IPS-NIHi7 (cell line): ENCODE measurements around the gene SYT1.
"Not testable (repeated sequence)": the region's sequence is repeated elsewhere in the genome, so short reads cannot be mapped to it uniquely, and the experiment has no call there.

Source experiments
- DNase-seq: peaks from one replicate; pipeline ENCODE4 v3.0.0; 2012; ENCODE audit warnings: mixed read lengths; ENCODE audit errors: extremely low spot score

Gene SYT1

DNA sequence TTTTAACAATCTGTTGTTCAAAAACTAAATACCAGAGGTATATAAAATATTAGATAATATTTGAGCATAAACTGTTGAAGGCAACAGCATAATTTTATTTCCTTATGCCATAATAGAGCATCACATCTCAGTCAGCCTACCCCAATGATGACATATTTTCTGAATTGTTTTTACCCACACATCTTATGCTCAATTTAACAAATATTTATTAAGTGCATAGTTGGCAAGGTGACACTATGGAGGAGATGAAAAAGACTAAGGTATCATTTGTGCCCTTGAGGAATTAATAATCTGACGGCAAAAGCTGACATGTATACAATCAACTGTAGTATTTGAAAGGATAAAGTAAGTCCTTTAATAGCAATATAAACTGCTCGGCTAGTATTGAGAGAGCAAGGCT, 102.4 kb downstream of the SYT1 start:
- DNase-seq: no peak

DNA sequence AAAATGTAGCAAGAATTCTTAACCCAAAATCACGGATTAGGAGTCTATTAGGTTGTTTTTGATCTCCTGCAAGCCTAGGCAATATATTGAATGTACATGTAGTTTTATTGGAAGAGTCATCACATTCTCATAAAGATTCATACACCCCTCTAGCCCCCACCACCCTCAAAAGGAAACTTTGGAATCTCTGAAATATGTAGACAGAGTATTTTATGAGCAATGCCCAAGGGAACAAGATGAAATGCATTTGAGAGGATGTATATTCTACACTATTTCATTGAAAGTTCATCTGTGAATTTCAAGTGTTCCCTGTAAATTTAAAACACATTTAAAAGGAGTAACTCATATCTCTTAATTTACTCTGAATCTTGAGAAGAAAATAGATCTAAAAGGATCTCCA, 103.7 kb downstream of the SYT1 start:
- no peak for DNase-seq

DNA sequence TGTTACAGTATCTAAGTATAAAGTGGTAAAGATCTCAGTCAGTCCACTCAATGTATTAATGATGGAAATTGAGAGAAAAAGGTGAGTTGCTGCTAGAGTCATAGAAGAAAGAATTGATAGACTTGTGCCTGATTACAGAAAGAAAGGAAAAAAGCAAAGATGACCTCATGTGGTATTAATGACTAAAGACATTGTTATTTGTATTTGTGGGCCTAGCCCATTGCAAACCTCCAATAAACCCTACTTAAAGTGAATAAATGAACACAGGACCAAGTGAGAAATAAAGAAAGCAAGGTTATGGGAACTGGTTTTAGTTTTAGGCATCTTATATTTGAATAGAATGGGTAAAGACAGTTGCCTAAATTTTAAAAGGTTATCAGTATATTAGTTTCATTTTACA, 105.5 kb downstream of the SYT1 start:
- no peak for DNase-seq

DNA sequence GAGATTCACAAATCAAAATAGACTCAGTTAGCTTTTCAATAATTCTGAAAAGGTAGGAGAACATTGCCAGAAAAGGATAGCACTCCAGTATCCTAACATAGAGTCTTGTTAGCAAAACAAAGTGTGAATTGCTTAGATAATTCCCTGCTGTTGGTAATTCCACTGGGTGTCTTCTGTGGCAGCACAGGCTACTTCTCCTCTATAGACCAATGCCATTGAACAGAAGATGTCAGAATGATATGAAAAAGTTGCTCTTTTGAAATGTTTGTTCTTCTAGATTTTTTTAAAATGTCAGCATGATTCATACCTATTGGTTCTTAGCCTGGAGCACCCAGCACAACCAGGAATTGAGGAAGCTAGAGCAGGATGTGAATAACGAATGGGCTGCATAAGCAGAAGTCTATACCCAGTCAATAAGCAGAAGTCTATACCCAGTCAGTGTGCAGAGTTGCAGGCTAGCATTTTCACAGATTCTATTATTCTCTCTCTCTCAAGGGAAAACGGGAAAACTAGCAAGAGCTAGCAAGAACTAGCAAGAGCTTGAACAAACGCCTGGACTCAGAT, 112.8 kb downstream of the SYT1 start:
- DNase-seq: no peak

DNA sequence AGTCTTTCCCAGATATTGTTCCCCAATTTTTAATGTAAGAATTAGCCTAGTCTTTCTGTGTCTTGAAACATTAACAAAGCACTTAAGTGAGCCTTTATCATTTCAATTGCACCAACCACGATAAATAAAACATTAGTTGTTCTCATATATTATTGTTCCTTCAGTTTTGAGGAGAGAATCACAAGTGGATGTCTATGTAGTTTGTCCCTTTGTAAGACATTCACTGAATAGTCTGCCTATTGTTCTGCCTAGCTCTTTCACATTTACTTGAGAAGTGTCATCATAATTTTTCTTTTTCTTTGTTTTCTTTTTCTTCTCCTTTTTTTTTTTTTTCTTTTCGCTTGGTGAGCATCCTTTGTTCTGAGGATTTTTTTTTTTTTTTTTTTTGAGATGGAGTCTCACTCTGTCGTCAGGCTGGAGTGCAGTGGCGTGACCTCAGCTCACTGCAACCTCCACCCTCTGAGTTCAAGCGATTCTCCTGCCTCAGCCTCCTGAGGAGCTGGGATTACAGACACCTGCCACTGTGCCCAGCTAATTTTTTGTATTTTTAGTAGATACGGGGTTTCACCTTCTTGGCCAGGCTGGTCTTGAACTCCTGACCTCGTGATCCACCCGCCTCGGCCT, 129.7 kb downstream of the SYT1 start:
- no peak for DNase-seq

DNA sequence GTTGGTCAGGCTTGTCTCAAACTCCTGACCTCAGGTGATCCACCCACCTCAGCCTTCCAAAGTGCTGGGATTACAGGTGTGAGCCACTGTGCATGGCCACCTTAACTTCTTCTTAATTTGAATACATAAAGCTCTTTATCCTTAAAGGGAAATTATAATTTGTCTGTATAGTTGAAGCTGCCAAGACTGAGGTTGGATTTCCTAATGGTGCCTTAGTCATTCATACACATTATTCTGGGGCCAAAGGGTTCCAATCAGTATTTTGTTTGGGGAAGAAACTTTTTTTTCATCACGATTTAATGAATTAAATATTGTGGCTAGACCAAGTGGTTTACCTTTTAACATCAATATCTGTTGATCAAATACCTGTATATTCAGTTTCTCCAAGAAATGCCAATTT, 135.9 kb downstream of the SYT1 start:
- no peak for DNase-seq

DNA sequence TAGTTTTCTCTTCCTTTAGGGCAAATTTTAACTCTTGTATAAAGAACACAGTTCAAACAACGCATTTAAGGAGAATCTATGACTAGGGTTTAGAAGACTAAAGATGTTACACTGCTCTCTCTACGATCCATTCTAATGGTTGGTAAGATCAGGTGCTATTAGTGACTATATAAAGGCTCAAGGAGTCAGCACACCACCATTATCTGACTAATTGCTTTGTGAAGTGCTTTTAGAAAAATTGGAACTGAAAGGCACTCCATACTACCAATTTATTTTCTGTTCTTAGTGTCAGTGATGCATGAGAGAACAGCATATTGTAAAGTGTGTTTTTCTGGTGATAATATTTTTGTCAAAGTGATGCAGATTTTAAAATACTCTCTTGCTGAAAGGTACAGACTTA, 136.8 kb downstream of the SYT1 start:
- DNase-seq: no peak

DNA sequence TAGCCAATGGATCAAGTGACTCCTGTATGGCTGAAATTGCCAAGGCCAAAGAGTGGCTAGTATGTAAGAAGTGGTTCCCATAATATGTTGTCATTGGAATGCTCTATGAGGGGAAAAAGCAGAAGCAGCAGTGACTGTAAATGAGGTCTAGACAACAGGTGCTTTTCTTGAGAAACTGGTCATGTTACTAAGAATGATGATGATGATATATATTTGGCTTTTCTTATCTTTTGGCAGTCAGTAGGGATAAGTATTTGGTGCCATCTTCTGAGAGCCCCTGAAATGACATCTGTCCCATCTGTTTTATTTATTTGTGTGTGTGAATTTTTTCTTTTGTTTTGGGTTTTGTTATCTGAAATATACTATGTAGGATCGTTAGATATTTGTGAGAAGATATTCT, 141.7 kb downstream of the SYT1 start:
- DNase-seq: no peak

DNA sequence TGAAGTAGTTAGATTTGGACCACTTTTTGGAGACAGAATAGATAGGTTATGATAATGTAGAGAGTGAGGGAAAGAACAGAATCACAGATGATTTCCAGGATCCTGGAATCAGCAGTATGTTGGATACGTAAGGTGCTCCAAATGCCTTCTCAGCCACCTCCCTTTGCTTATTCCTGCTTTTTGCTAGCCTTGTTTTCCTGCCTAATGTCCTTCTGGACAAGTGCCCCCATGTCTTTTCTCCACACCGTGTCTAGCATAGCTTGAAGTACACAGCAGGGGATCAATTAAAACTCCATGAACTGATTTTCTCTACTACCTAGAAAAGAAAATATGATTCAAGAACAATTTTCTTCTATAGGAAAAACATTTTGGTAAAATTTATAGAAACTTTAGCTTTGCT, 144.0 kb downstream of the SYT1 start:
- no peak for DNase-seq

DNA sequence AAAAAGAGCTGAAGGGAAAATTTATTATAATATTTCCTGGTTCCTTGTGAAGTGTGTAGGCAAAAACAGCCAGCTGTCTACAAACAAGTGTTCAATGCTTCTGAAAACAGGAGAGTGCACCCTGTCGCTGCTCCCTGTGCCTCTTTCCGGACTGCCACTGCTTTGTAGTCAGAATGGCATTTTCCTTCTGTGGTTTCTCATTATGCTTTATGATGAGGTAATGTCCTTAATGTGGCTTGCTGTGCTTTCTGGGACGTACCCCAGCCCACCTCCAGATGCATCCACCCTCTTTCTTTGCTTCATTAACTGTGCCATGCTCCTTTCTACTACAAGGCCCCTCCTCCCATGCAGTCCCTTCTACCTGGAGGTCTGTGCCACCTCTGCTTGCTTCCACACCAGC, 148.1 kb downstream of the SYT1 start:
- no peak for DNase-seq

DNA sequence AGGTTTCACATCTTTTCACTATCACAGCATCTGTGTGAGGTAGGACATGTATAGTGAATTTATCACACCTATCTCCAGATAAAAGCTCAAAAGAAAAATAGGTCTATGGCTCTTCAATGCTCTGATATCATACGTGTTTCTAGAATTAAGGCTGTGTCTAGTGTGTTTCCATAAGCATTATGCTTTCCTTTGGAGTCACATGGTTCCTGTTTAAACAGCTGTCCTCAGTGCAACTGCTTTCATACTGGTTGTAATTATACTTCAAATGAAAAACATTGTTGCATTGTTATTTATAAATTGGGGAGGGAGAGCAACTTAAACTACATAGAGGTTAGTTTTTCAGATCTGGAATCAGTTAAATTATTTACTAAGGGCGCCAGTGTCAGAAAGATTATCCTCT, 151.6 kb downstream of the SYT1 start:
- no peak for DNase-seq

DNA sequence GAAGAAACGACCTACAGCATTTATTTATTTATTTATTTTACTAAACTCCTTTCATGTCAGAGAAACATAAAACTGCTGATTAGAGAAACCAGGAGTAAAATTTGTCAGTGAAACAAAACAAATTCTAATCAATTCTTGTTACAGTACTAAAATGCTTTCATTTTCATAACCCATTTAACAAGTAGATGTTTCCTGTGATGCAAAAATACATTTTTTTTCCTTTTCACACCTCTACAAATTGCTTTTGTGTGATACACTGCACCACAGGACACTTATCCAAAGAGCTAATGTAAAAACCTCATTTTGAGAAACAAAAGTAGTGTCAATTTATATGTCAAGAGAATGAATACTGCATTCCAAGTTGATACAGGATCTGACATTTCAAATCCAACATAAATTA, 155.1 kb downstream of the SYT1 start:
- DNase-seq: no peak

DNA sequence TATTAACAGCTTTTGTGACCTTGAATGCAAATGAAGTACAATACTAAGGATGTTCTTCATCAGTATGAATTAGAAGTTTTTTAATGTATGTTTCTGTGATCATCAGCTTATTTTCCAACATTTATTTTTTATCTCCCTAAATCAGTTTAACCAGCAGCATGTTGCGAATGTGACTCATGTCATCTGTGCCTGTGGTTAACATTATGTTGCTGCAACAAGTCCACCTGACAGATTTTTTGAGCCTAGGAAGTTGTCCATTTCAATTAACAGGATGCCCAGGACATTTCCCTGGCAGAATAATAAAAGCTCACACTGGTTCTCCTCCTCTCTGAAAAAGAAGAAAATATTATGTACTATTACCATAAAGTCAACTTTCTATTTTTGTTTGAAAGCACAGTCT, 155.5 kb downstream of the SYT1 start:
- DNase-seq: no peak

DNA sequence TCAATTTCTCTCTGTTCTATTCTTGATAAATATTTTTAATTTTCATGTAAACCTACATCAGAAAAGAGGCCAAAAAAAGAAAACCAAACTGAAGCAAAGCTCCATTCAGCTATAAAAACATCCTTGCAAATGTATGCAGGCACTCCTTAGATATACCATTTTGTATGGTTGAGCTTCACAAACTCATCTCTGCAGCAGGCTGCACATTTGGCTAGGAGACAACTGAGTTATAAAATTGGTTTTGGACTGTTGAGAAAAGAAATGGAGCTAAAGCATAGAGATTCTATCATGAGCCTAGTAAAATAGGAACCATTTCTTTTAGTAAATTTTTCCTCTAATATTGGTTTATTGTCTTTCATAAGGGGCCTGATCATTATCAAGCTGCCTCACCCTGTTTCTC, 156.4 kb downstream of the SYT1 start:
- DNase-seq: no peak

DNA sequence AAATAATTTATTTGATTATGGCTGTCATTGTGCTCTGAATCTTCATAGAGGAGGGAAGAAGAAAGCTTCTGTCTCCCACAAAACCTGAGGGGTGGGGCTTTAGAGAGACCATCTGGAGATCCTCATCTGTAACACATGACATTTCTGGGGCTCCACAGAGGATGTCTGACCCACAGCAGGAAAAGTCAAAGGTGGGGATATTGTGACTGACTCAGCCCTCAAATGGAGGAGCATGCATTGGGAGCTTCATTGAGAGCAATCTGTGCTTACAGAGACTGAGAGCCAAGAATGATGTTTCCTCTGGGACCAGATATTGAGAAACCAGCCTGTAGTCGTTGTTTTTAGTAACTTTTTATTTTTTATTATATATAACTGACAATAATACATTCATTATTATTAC, 158.7 kb downstream of the SYT1 start:
- no peak for DNase-seq

DNA sequence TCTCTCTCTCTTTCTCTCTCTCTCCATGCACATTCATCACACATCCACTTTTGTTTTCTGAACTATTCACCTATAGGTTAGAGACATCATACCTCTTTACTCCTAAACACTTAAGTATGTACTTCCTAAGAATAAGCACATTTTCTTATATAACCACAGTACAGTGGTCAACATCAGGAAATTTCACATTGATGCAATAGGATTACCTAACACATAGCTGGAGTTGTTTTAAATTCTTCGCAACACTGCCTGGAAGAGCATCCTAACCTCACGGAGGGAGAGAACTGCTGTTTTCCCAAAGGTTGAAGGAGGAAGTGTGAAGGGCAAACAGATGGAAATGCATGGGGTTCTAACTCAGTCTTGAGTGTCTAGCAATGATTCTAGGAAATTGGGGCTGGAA, 159.2 kb downstream of the SYT1 start:
- no peak for DNase-seq

DNA sequence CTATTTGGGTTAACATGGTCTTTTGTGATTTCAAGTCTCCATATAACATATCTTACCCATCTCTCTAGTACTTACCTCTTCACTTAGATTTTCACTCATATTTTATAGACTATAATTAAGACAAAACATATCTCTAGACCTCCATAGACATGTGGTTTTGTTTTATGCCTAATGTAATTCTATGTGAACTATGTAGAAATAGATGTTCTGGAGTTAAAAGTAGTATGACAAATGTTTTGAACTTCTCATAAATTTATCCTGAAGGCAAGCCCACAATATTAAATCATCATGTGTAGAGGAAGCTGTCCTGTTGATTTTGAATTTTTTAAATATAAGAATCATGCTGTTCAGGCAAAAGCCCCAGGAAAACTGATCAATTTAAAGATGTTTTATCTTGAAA, 169.2 kb downstream of the SYT1 start:
- no peak for DNase-seq

DNA sequence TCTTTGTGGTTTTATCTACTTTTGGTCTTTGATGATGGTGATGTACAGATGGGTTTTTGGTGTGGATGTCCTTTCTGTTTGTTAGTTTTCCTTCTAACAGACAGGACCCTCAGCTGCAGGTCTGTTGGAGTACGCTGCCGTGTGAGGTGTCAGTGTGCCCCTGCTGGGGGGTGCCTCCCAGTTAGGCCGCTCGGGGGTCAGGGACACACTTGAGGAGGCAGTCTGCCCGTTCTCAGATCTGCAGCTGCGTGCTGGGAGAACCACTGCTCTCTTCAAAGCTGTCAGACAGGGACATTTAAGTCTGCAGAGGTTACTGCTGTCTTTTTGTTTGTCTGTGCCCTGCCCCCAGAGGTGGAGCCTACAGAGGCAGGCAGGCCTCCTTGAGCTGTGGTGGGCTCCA, 180.2 kb downstream of the SYT1 start:
- not testable (repeated sequence) for DNase-seq

DNA sequence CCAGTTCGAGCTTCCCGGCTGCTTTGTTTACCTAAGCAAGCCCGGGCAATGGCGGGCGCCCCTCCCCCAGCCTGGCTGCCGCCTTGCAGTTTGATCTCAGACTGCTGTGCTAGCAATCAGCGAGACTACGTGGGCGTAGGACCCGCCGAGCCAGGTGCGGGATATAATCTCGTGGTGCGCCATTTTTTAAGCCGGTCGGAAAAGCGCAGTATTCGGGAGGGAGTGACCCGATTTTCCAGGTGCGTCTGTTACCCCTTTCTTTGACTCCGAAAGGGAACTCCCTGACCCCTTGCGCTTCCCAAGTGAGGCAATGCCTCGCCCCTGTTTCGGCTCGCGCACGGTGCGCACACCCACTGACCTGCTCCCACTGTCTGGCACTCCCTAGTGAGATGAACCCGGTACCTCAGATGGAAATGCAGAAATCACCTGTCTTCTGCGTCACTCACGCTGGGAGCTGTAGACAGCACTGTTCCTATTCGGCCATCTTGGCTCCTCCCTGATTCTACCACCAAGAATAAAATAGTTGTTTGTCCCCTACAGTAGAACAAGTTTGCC, 180.7 kb downstream of the SYT1 start:
- not testable (repeated sequence) for DNase-seq

DNA sequence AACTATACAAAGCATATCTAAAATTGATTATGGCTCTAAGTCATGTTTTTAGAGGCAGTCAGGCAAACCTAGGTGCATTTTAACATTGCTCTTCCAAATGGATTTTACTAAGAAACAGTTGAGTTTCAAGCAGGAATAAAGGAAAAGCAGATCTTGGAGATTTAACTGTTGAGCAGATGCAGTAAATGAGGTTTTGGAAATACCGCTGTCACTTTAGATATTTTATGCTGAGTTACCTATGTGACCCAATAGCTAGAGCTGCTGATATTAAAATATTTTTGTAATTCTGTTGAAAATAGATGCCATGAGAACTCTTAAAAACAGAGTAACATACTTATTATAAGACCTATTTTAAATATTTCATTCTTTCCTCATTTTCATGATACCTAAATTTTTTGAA, 181.4 kb downstream of the SYT1 start:
- no peak for DNase-seq

DNA sequence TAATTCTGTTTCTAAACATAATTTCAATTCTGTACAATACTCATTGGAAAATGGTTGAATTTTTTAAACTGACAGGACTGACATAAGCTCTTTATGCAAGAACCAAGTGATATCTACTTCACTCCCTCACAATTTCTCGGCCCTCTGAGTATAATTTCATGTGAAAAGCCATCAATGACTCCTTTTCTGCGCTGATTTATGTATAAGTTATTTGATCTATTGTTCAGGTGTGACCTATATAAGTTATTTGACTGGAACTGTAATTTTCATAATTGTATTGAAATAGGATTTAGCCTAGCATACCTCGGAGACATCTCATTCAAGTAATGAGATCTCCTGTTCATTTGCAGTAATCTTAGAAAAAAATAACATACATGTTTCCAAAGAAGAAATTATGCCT, 184.4 kb downstream of the SYT1 start:
- no peak for DNase-seq

DNA sequence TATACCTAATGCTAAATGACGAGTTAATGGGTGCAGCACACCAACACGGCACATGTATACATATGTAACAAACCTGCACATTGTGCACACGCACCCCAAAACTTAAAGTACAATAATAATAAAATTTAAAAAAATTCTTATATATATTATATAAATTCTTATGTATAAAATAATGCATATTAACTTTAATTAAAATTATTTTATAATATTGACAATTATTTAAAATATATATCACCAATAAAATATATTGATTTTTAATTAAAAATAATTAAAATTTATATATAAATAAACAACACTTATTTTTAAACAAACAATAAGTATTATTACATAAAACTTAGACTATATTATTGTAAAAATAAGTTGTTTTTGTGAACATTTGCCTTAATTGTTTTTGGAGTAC, 188.8 kb downstream of the SYT1 start:
- DNase-seq: no peak

DNA sequence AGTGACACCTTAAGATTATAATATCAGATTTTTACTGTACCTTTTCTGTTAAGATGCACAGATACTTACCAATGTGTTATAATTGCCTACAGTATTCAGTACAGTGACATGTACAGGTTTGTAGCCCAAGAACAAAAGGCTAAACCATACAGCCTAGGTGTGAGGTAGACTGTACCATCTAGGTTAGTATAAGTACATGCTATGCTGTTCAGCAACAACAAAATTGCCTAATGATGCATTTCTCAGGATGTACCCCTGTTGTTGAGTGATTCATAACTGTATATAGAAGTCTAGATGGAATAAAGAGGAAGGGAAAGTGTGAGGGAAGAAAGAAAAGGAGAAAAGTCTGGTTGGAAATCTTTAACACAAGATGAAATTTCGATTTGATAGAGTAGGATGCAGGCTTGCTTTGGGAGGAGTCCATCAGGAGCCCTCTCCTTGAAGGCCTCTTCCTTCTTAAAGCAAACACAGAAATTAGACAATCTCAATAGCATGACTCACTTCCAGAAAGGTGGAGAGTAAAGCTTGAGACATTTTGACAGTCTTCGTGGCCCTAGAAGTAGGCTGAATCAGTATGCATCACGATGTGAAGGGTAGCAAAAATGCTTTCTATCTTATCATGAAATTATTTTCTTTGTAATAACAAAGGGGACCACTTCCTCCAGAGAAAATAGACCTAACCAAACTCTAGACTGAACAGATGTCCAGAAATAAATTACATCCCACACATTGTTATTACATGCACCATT, 191.5 kb downstream of the SYT1 start:
- no peak for DNase-seq
